ENCODE results near the gene ZMYM2. TPM values are rescaled to one million over a fixed set of nuclear protein-coding genes. Genes with fewer than 3 reads are reported as not detected.

ZMYM2 gene
- total and polyA plus RNA-seq, 7 donors: 6.7 to 42.8 (median 25.4) TPM

DNA sequence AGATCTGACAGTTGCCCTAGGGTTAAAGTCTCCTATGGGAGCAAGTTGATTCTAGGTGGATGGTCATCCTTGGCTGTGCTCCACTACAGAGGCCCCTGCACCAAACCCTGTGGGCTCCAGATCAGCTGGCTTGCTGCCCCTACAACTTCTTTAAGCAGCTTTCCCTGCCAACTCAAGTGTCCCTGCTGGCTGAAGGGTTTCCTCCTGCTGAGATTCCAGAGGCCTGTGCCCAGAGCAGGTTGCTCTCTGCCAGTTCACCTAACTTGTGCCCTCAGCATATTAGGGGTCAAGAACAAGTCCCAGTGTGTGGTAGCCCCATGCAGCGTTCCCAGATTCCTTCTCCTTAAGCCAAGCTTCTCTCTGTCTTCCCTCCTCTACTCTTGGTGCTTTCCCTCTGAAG, 85.6 kb downstream of the ZMYM2 start:
- TF ChIP-seq, protein P1, sequence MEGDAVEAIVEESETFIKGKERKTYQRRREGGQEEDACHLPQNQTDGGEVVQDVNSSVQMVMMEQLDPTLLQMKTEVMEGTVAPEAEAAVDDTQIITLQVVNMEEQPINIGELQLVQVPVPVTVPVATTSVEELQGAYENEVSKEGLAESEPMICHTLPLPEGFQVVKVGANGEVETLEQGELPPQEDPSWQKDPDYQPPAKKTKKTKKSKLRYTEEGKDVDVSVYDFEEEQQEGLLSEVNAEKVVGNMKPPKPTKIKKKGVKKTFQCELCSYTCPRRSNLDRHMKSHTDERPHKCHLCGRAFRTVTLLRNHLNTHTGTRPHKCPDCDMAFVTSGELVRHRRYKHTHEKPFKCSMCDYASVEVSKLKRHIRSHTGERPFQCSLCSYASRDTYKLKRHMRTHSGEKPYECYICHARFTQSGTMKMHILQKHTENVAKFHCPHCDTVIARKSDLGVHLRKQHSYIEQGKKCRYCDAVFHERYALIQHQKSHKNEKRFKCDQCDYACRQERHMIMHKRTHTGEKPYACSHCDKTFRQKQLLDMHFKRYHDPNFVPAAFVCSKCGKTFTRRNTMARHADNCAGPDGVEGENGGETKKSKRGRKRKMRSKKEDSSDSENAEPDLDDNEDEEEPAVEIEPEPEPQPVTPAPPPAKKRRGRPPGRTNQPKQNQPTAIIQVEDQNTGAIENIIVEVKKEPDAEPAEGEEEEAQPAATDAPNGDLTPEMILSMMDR (IDR thresholded peaks at IDR 0.05): no peak
- ATAC-seq: no peak
- Histone ChIP-seq H3K4me1 (no peaks in the 10 kb centered on the region), H3K27ac (no peak overlapping the region), H3K27me3 (ENCODE audit: insufficient read depth in 3 of 3, low read length in 2 of 3) (no peaks in the 10 kb centered on the region), H3K9me3 (no peaks in the 10 kb centered on the region), H3K4me3 (no peak overlapping the region), H3K36me3 (ENCODE audit: insufficient read depth in 1 of 2, low read depth in 1 of 2) (peaks cover 0 to 25% of the 10 kb centered on the region in 2 donors)
- intact Hi-C loops (cut with DNase I): no loop called here
- 86 to 92% (median 91%) methylated on average over 1 of the region's 1 CpG for WGBS, 3 donors
- DNase-seq: no peak

- no peaks in the 10 kb centered on the region for H3K4me1 ChIP-seq
- TF ChIP-seq, protein P1 (IDR thresholded peaks at IDR 0.05): no peak
- DNase-seq (no peak), ATAC-seq (no peak)
- H3K27ac ChIP-seq: no peak overlapping the region
- no peak overlapping the region for H3K4me3 ChIP-seq
- 96 to 98% (median 97%) methylated on average over 2 of the region's 2 CpGs for WGBS, 3 donors
- peaks cover 0 to 19% of the 10 kb centered on the region in 2 donors for H3K36me3 ChIP-seq (ENCODE audit: insufficient read depth in 1 of 2, low read depth in 1 of 2)
- no peaks in the 10 kb centered on the region for H3K27me3 ChIP-seq (ENCODE audit: insufficient read depth in 3 of 3, low read length in 2 of 3)
- H3K9me3 ChIP-seq: no peaks in the 10 kb centered on the region
- intact Hi-C loops (cut with DNase I): no loop called here
Observed at GRCh38 chr13:20045950-20046548, 87.5 kb downstream of the ZMYM2 start.

GRCh38 chr13:20049558-20050473, 91.3 kb downstream of the ZMYM2 start:
- 68 to 76% (median 75%) methylated on average over 5 of the region's 5 CpGs for WGBS, 3 donors
- TF ChIP-seq, protein P1 (IDR thresholded peaks at IDR 0.05): no peak
- Histone ChIP-seq H3K36me3 (ENCODE audit: insufficient read depth in 1 of 2, low read depth in 1 of 2) (peaks cover 0 to 37% of the 10 kb centered on the region in 2 donors), H3K27ac (no peak overlapping the region), H3K4me1 (no peaks in the 10 kb centered on the region), H3K27me3 (ENCODE audit: insufficient read depth in 3 of 3, low read length in 2 of 3) (no peaks in the 10 kb centered on the region), H3K4me3 (no peak overlapping the region), H3K9me3 (no peaks in the 10 kb centered on the region)
- ATAC-seq: no peak
- DNase-seq: no peak
- intact Hi-C loops (cut with DNase I): no loop called here

GRCh38 chr13:20051366-20051765, 92.8 kb downstream of the ZMYM2 start:
- Histone ChIP-seq H3K4me1 (no peaks in the 10 kb centered on the region), H3K27ac (no peak overlapping the region), H3K36me3 (ENCODE audit: insufficient read depth in 1 of 2, low read depth in 1 of 2) (peaks cover 0 to 47% of the 10 kb centered on the region in 2 donors), H3K27me3 (ENCODE audit: insufficient read depth in 3 of 3, low read length in 2 of 3) (no peaks in the 10 kb centered on the region), H3K4me3 (no peak overlapping the region), H3K9me3 (no peaks in the 10 kb centered on the region)
- no peak for DNase-seq
- ATAC-seq: no peak
- TF ChIP-seq, protein P1 (IDR thresholded peaks at IDR 0.05): no peak
- 81 to 98% (median 91%) methylated on average over 6 of the region's 6 CpGs for WGBS, 3 donors
- intact Hi-C loops (cut with DNase I): no loop called here

Measured in psoas muscle (tissue), 8 donors.